Kidney glomerular epithelial cell (primary cell): ENCODE data around the gene MTX1.
A peak's percentile ranks its signal among the peaks of the same experiment; 100 is the strongest.
"Not testable (repeated sequence)": the region's sequence is repeated elsewhere in the genome, so short reads cannot be mapped to it uniquely, and the experiment has no call there.

ENCODE experiments used
- DNase-seq: peaks from one replicate; lab custom pipeline; 2025; lab: John Stamatoyannopoulos, UW

Gene MTX1

GRCh38 chr1:155207806-155208540, 522 bp upstream of the MTX1 start, which contains the start of gene THBS3:
Gene THBS3 (minus strand): TSS chr1:155207897. CDS start chr1:155207876, 21 bp downstream.
- peak; percentile 13 for DNase-seq

GRCh38 chr1:155209312-155209721, 822 bp downstream of the MTX1 start:
- no peak for DNase-seq

- no peak for DNase-seq
These were observed 2.0 kb downstream of the MTX1 start for GRCh38 chr1:155210314-155211104.

GRCh38 chr1:155211381-155212050, 3.0 kb downstream of the MTX1 start:
- not testable (repeated sequence) for DNase-seq

GRCh38 chr1:155212051-155212440, 3.6 kb downstream of the MTX1 start:
- not testable (repeated sequence) for DNase-seq

GRCh38 chr1:155214702-155215101, 6.2 kb downstream of the MTX1 start:
- not testable (repeated sequence) for DNase-seq

- peak; percentile 18 for DNase-seq
These were observed 10.5 kb downstream of the MTX1 start for GRCh38 chr1:155218854-155219591.

- DNase-seq: no peak
These were observed 11.1 kb downstream of the MTX1 start for GRCh38 chr1:155219592-155220031.

GRCh38 chr1:155220211-155220965, 11.9 kb downstream of the MTX1 start:
- DNase-seq: not testable (repeated sequence)

GRCh38 chr1:155223047-155223446, 14.6 kb downstream of the MTX1 start:
- no peak for DNase-seq

- not testable (repeated sequence) for DNase-seq
These were observed 16.9 kb downstream of the MTX1 start for GRCh38 chr1:155225404-155225759.

GRCh38 chr1:155226188-155226909, 17.9 kb downstream of the MTX1 start:
- peak; percentile 84 for DNase-seq

- no peak for DNase-seq
These were observed 18.4 kb downstream of the MTX1 start for GRCh38 chr1:155226910-155227260.

- peak; percentile 98 for DNase-seq
These were observed 19.0 kb downstream of the MTX1 start for GRCh38 chr1:155227261-155228095.

- no peak for DNase-seq
These were observed 19.6 kb downstream of the MTX1 start for GRCh38 chr1:155228096-155228427.

- DNase-seq: not testable (repeated sequence)
These were observed 22.8 kb downstream of the MTX1 start for GRCh38 chr1:155231302-155231701.

- not testable (repeated sequence) for DNase-seq
These were observed 23.8 kb downstream of the MTX1 start for GRCh38 chr1:155232001-155232978.

- not testable (repeated sequence) for DNase-seq
These were observed 25.0 kb downstream of the MTX1 start for GRCh38 chr1:155233502-155233901.
